Measurements from ENCODE around the gene EDN1.

DNA sequence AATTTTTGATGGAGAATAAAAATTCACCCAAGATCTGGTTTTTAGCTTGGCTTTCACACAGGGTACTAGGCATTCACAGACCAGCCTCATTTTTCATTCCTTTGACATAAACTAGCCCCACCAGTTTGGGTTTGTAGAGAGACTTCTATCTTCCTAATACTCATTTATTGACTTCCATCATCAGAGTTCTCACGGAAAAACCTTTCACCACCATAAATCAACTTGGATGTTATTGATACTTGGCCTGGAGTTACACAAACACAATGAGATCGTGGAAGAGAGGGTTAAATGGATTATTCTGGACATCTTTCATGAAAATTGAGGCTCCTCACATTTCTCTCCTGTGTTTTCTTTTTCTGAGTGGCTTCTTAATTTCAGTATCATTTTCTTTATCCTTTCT, 26.8 kb upstream of the EDN1 start:
- TF ChIP-seq CTCF (IDR thresholded peaks at IDR 0.05; ENCODE audit: borderline replicate concordance, extremely low read depth, low read length, poor library complexity, severe bottlenecking) = no peak
- TF ChIP-seq EZH2 (IDR thresholded peaks at IDR 0.05; ENCODE audit: borderline replicate concordance, low read depth, low read length, severe bottlenecking) = no peak

Measured in DND-41 (cell line).